ENCODE measurements around the gene ICA1.
A peak's percentile ranks its signal among the peaks of the same experiment; 100 is the strongest.

The ICA1 gene

GRCh38 chr7:8154272-8154671 lies 107.7 kb downstream of the ICA1 start:
- no peaks in the 10 kb centered on the region for H3K27me3 ChIP-seq (ENCODE audit: insufficient read depth, low read length, poor library complexity, severe bottlenecking)
- H3K4me3 ChIP-seq (ENCODE audit: low read length, poor library complexity, severe bottlenecking): peak overlapping the region; percentile 40
- H3K9me2 ChIP-seq (replicated peaks; ENCODE audit: low read depth, low read length): no peaks in the 10 kb centered on the region
- no peaks in the 10 kb centered on the region for H3K9me3 ChIP-seq (ENCODE audit: insufficient read depth, low read depth, low read length)
- no peaks in the 10 kb centered on the region for H4K20me1 ChIP-seq (ENCODE audit: insufficient read depth, low read length, poor library complexity, severe bottlenecking)
- TF ChIP-seq CTCF (conservative IDR thresholded peaks at IDR 0.05; ENCODE audit: low read length) (no peak), EZH2phosphoT487 (IDR thresholded peaks at IDR 0.05; ENCODE audit: borderline replicate concordance) (no peak)
- peaks cover 60% of the 10 kb centered on the region for H3K4me1 ChIP-seq (ENCODE audit: insufficient read depth, low read length, poor library complexity, severe bottlenecking)
- no peaks in the 10 kb centered on the region for H3K36me3 ChIP-seq (ENCODE audit: insufficient read depth, low read length)
- peak overlapping the region; percentile 36; the same call in 1 of the 2 replicates for H2AFZ ChIP-seq (ENCODE audit: low read length)
- H3K79me2 ChIP-seq (ENCODE audit: insufficient read depth, low read length): no peaks in the 10 kb centered on the region
- peak overlapping the region; percentile 72 for H3K4me2 ChIP-seq (ENCODE audit: low read depth, low read length, poor library complexity, severe bottlenecking)
- H3K9ac ChIP-seq (ENCODE audit: low read depth, low read length, poor library complexity, severe bottlenecking): peak overlapping the region; percentile 63
- H3F3A ChIP-seq (ENCODE audit: low read depth): peaks cover 9% of the 10 kb centered on the region; the same call in 1 of the 2 replicates

- no peaks in the 10 kb centered on the region for H3K36me3 ChIP-seq (ENCODE audit: insufficient read depth, low read length)
- no peaks in the 10 kb centered on the region for H3K27me3 ChIP-seq (ENCODE audit: insufficient read depth, low read length, poor library complexity, severe bottlenecking)
- H3K4me1 ChIP-seq (ENCODE audit: insufficient read depth, low read length, poor library complexity, severe bottlenecking): peaks cover 76% of the 10 kb centered on the region
- TF ChIP-seq EZH2phosphoT487 (IDR thresholded peaks at IDR 0.05; ENCODE audit: borderline replicate concordance) (no peak), CTCF (conservative IDR thresholded peaks at IDR 0.05; ENCODE audit: low read length) (no peak)
- no peak overlapping the region for H3K4me3 ChIP-seq (ENCODE audit: low read length, poor library complexity, severe bottlenecking)
- H3K9me3 ChIP-seq (ENCODE audit: insufficient read depth, low read depth, low read length): no peaks in the 10 kb centered on the region
- no peaks in the 10 kb centered on the region for H3K79me2 ChIP-seq (ENCODE audit: insufficient read depth, low read length)
- no peaks in the 10 kb centered on the region for H3K9me2 ChIP-seq (replicated peaks; ENCODE audit: low read depth, low read length)
- H4K20me1 ChIP-seq (ENCODE audit: insufficient read depth, low read length, poor library complexity, severe bottlenecking): no peaks in the 10 kb centered on the region
- no peak overlapping the region for H2AFZ ChIP-seq (ENCODE audit: low read length)
- H3F3A ChIP-seq (ENCODE audit: low read depth): peaks cover 12% of the 10 kb centered on the region; the same call in 1 of the 2 replicates
- peak overlapping the region; percentile 57 for H3K9ac ChIP-seq (ENCODE audit: low read depth, low read length, poor library complexity, severe bottlenecking)
- no peak overlapping the region for H3K4me2 ChIP-seq (ENCODE audit: low read depth, low read length, poor library complexity, severe bottlenecking)
These were observed 109.3 kb downstream of the ICA1 start for GRCh38 chr7:8152489-8153192.

- H3K9ac ChIP-seq (ENCODE audit: low read depth, low read length, poor library complexity, severe bottlenecking): no peak overlapping the region
- no peak overlapping the region for H2AFZ ChIP-seq (ENCODE audit: low read length)
- no peak overlapping the region for H3K4me2 ChIP-seq (ENCODE audit: low read depth, low read length, poor library complexity, severe bottlenecking)
- H3K9me2 ChIP-seq (replicated peaks; ENCODE audit: low read depth, low read length): no peaks in the 10 kb centered on the region
- H3K4me3 ChIP-seq (ENCODE audit: low read length, poor library complexity, severe bottlenecking): no peak overlapping the region
- peaks cover 12% of the 10 kb centered on the region; the same call in 1 of the 2 replicates for H3F3A ChIP-seq (ENCODE audit: low read depth)
- no peaks in the 10 kb centered on the region for H3K36me3 ChIP-seq (ENCODE audit: insufficient read depth, low read length)
- no peaks in the 10 kb centered on the region for H3K9me3 ChIP-seq (ENCODE audit: insufficient read depth, low read depth, low read length)
- no peaks in the 10 kb centered on the region for H4K20me1 ChIP-seq (ENCODE audit: insufficient read depth, low read length, poor library complexity, severe bottlenecking)
- no peaks in the 10 kb centered on the region for H3K79me2 ChIP-seq (ENCODE audit: insufficient read depth, low read length)
- TF ChIP-seq EZH2phosphoT487 (IDR thresholded peaks at IDR 0.05; ENCODE audit: borderline replicate concordance) (no peak), CTCF (conservative IDR thresholded peaks at IDR 0.05; ENCODE audit: low read length) (no peak)
- peaks cover 90% of the 10 kb centered on the region for H3K4me1 ChIP-seq (ENCODE audit: insufficient read depth, low read length, poor library complexity, severe bottlenecking)
- no peaks in the 10 kb centered on the region for H3K27me3 ChIP-seq (ENCODE audit: insufficient read depth, low read length, poor library complexity, severe bottlenecking)
These were observed 110.7 kb downstream of the ICA1 start for GRCh38 chr7:8151161-8151725.
